ENCODE data around the gene LRCH4.

DNA sequence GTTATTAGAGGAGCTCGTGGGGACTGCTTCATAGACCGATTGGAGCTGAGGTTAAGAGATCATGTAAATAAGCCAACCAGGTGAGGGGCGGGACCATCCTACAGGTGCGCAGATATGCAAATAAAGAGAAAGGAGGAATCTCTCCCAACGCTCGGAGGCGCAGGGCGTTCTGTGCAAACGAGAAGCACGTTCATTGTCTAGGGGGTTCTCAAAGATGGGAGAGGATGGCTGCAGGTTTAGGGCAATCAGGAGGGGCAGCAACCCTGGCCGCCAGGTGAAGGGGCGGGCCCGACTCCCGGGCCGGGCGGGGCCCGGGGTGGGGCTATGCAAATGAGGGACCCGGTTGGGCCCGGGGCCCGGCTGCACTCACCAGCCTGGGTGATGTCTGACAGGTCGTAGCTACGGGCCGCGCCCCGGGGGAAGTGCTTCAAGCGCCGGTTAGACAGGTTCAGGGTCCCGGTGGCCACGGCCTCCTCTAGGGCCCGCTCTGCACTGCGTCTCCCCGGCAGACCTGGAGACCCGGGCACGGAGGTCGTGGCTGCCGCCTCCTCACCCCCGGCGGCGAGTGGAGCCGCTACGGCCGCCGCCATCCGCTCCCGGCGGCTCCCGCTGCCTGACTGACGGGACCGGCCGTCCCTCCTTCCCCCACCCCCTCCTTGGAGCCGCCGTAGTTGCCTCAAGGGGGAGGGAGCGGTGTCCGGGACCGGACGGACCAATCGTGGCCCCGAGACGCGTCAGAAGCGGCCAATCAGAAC is at the start of gene LRCH4:
- TF ChIP-seq, protein P1, sequence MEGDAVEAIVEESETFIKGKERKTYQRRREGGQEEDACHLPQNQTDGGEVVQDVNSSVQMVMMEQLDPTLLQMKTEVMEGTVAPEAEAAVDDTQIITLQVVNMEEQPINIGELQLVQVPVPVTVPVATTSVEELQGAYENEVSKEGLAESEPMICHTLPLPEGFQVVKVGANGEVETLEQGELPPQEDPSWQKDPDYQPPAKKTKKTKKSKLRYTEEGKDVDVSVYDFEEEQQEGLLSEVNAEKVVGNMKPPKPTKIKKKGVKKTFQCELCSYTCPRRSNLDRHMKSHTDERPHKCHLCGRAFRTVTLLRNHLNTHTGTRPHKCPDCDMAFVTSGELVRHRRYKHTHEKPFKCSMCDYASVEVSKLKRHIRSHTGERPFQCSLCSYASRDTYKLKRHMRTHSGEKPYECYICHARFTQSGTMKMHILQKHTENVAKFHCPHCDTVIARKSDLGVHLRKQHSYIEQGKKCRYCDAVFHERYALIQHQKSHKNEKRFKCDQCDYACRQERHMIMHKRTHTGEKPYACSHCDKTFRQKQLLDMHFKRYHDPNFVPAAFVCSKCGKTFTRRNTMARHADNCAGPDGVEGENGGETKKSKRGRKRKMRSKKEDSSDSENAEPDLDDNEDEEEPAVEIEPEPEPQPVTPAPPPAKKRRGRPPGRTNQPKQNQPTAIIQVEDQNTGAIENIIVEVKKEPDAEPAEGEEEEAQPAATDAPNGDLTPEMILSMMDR (conservative IDR thresholded peaks at IDR 0.05 in 1 of 2, IDR thresholded peaks at IDR 0.05 in 1 of 2; ENCODE audit: extremely low read depth in 1 of 2, insufficient read depth in 1 of 2, low read depth in 1 of 2, low read length in 2 of 2) = no peak
- no peak for TF ChIP-seq EZH2 (IDR thresholded peaks at IDR 0.05; ENCODE audit: borderline replicate concordance, low read length)

Data from mammary epithelial cell (primary cell).